Gastrocnemius medialis (tissue), 4 donors: ENCODE measurements around the gene CCDC80. TPM values are rescaled to one million over a fixed set of nuclear protein-coding genes. Genes with fewer than 3 reads are reported as not detected.
A peak's percentile ranks its signal among the peaks of the same experiment; 100 is the strongest.

Experiments used
- ATAC-seq, 2 donors: fragments of 150-250 bp; one replicate each; pipeline ENCODE4 v1.9.1; 2016
- DNase-seq, 2 donors: peaks; one replicate each; pipeline ENCODE4 v3.0.0-alpha.2; 2019
- H3K27ac ChIP-seq, 4 donors: fragments of 200-600 bp; sonication (generic); 1 replicate in 1 of 4; 2 replicates in 3 of 4; pipeline ENCODE4 v1.5.1; 2016 to 2018; ENCODE audit warnings: mild to moderate bottlenecking in 2 of 4, moderate library complexity in 1 of 4
- H3K27me3 ChIP-seq, 3 donors: fragments of 200-600 bp; sonication (generic) in 2 of 3; 1 replicate in 1 of 3; 2 replicates in 2 of 3; pipeline versions ENCODE4 v1.5.1 to v1.6.0; 2016 to 2019; ENCODE audit warnings: mild to moderate bottlenecking in 1 of 3, moderate library complexity in 1 of 3
- H3K36me3 ChIP-seq, 2 donors: fragments of 200-600 bp; sonication (generic) in 1 of 2; one replicate each; pipeline ENCODE4 v1.5.1; 2017 to 2018
- H3K4me1 ChIP-seq, 2 donors: fragments of 200-600 bp; sonication (generic) in 1 of 2; one replicate each; pipeline ENCODE4 v1.5.1; 2016 to 2017; ENCODE audit warnings: mild to moderate bottlenecking in 2 of 2
- H3K4me3 ChIP-seq, 4 donors: fragments of 200-600 bp; sonication (generic) in 3 of 4; 1 replicate in 1 of 4; 2 replicates in 3 of 4; pipeline ENCODE4 v1.5.1; 2016 to 2019; ENCODE audit warnings: mild to moderate bottlenecking in 2 of 4
- H3K9me3 ChIP-seq, 3 donors: fragments of 200-600 bp; sonication (generic) in 2 of 3; 1 replicate in 1 of 3; 2 replicates in 2 of 3; pipeline ENCODE4 v1.5.1; 2016 to 2019
- POLR2A ChIP-seq, 2 donors: fragments of 450-650 bp; IDR thresholded peaks; one replicate each; pipeline ENCODE4 v1.6.1; 2017; ENCODE audit warnings: antibody characterized with exemption in 2 of 2, mild to moderate bottlenecking in 2 of 2, moderate library complexity in 2 of 2
- in situ Hi-C, 4 donors: fragments of 200-750 bp; cut with MboI; loops; one replicate each; pipeline versions ENCODE4 v1.15.0 to v1.8.0; 2017; ENCODE audit warnings: low sequenced_read_pairs in 4 of 4
- intact Hi-C: fragments of 100-400 bp; cut with DNase I; formaldehyde crosslinking; loops from one replicate; pipeline ENCODE4 v1.15.1; 2023; ENCODE audit warnings: low total_unique reads
- total RNA-seq, 4 donors: library from RNA; depleted of rRNA; stranded (reverse); fragments of >200 nt; gene quantifications; one replicate each; pipeline versions ENCODE4 v1.1.0 to v1.2.3, GENCODE V29; 2016
- TF ChIP-seq, protein P1 (sequence below), 5 experiments: fragments of 450-650 bp in 3 of 5; fragments of 200-600 bp in 2 of 5; sonication (generic) in 2 of 5; IDR thresholded peaks in 4 of 5; conservative IDR thresholded peaks in 1 of 5; 1 replicate in 4 of 5; 2 replicates in 1 of 5; pipeline ENCODE4 v1.5.1; 2016 to 2019; ENCODE audit warnings: antibody characterized with exemption in 5 of 5, mild to moderate bottlenecking in 3 of 5, moderate library complexity in 3 of 5

CCDC80 gene
- total RNA-seq, 4 donors from 2014 or later, result 0.63 to 13.5 (median 3.4) TPM

DNA sequence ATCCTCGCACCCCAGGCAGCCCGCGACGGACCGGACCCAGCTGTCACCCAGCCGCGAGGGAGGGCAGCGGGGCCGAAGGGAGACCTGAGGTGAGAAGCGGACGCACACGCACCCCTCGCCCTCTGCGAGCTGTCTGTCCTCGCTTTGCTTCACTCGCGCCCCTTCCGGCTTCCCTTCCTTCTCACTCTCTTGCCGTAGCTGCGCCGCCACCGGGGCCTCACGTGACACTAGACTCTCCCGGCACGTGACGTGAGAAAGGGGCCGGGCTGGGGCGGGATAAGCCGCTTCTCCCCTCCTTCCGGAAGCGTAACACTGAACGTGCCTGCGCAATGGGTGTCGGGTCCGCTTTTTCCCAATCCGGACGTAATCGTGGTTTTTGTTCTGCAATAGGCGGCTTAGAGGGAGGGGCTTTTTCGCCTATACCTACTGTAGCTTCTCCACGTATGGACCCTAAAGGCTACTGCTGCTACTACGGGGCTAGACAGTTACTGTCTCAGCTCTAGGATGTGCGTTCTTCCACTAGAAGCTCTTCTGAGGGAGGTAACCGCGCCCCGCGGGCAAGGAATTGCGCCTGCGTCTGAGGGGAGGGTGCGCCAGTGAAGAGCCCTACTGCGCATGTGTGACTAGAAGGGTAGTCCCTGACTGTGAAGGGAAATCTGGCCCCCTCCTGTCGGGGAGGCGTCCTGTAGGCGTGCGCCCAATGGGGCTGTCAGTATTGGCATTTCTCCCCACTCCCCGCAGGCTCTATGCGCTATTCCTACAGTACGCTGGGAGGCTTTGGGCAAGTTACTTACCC lies 79.0 kb downstream of the CCDC80 start, which contains the start of the genes ATG3 and SLC35A5:
Gene ATG3, minus strand, starts transcription at position 229 of the 796 bp plus-strand sequence. CDS start 434 bp downstream, outside the sequence.
Gene SLC35A5, plus strand, starts transcription at position 312 of the 796 bp plus-strand sequence. CDS start 1,359 bp downstream, outside the sequence.
- peak; percentile 96 to 98 for DNase-seq
- in situ Hi-C loops, result loop anchor here in 1 of 4 donors (25.0 kb wide), 2 partner anchors 950 to 1500 kb away; partner anchors contain the start of genes CCDC191, QTRT2 and SPICE1
- intact Hi-C loops, result loop anchor here (2.0 to 5.0 kb wide), 2 partner anchors 429 to 1185 kb away; partner anchors contain the start of genes ATP6V1A, GTPBP8 and NAA50
- Histone ChIP-seq H3K4me3 (peak within 1 kb of the TSS; percentile 71 to 93 (median 88)), H3K27me3 (no peaks in the 10 kb centered on the region), H3K4me1 (peaks cover 25 to 36% of the 10 kb centered on the region in 2 donors), H3K27ac (peak within 1 kb of the TSS; percentile 92 to 97 (median 94)), H3K36me3 (peaks cover 0 to 8% of the 10 kb centered on the region in 2 donors), H3K9me3 (no peaks in the 10 kb centered on the region)
- TF ChIP-seq, protein P1, sequence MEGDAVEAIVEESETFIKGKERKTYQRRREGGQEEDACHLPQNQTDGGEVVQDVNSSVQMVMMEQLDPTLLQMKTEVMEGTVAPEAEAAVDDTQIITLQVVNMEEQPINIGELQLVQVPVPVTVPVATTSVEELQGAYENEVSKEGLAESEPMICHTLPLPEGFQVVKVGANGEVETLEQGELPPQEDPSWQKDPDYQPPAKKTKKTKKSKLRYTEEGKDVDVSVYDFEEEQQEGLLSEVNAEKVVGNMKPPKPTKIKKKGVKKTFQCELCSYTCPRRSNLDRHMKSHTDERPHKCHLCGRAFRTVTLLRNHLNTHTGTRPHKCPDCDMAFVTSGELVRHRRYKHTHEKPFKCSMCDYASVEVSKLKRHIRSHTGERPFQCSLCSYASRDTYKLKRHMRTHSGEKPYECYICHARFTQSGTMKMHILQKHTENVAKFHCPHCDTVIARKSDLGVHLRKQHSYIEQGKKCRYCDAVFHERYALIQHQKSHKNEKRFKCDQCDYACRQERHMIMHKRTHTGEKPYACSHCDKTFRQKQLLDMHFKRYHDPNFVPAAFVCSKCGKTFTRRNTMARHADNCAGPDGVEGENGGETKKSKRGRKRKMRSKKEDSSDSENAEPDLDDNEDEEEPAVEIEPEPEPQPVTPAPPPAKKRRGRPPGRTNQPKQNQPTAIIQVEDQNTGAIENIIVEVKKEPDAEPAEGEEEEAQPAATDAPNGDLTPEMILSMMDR (IDR thresholded peaks at IDR 0.05 in 4 of 5, conservative IDR thresholded peaks at IDR 0.05 in 1 of 5), result peak in 3 of 5 experiments; percentile 18 to 38 (median 35)
- peak; percentile 69 to 79 for TF ChIP-seq POLR2A (IDR thresholded peaks at IDR 0.05)
- ATAC-seq, result peak; percentile 95

DNA sequence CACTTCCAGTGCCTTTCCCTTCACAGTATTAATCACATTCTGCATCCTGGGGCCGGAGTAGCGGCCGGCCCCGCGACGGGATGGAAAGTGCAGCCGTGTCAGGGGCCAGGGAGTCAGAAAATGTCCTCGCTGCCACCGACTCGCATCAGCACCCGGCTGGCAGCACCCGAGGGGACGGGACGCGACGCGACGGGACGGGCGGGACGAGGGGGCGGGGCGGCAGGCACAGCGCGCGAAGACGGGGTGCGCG lies 79.5 kb downstream of the CCDC80 start:
- no peak for DNase-seq
- in situ Hi-C loops (loop anchor here in 1 of 4 donors (25.0 kb wide), 2 partner anchors 951 to 1501 kb away; partner anchors contain the start of genes CCDC191, QTRT2 and SPICE1), intact Hi-C loops (loop anchor here (2.0 to 5.0 kb wide), 2 partner anchors 429 to 1186 kb away; partner anchors contain the start of genes ATP6V1A, GTPBP8 and NAA50)
- Histone ChIP-seq H3K27ac (peak overlapping the region; percentile 92 to 97 (median 94)), H3K27me3 (no peaks in the 10 kb centered on the region), H3K9me3 (no peaks in the 10 kb centered on the region), H3K36me3 (peaks cover 0 to 8% of the 10 kb centered on the region in 2 donors), H3K4me1 (peaks cover 25 to 36% of the 10 kb centered on the region in 2 donors), H3K4me3 (peak overlapping the region; percentile 71 to 93 (median 88))
- TF ChIP-seq POLR2A (IDR thresholded peaks at IDR 0.05), result no peak
- TF ChIP-seq, protein P1 (IDR thresholded peaks at IDR 0.05 in 4 of 5, conservative IDR thresholded peaks at IDR 0.05 in 1 of 5), result no peak
- ATAC-seq, result peak; percentile 53 to 64

DNA sequence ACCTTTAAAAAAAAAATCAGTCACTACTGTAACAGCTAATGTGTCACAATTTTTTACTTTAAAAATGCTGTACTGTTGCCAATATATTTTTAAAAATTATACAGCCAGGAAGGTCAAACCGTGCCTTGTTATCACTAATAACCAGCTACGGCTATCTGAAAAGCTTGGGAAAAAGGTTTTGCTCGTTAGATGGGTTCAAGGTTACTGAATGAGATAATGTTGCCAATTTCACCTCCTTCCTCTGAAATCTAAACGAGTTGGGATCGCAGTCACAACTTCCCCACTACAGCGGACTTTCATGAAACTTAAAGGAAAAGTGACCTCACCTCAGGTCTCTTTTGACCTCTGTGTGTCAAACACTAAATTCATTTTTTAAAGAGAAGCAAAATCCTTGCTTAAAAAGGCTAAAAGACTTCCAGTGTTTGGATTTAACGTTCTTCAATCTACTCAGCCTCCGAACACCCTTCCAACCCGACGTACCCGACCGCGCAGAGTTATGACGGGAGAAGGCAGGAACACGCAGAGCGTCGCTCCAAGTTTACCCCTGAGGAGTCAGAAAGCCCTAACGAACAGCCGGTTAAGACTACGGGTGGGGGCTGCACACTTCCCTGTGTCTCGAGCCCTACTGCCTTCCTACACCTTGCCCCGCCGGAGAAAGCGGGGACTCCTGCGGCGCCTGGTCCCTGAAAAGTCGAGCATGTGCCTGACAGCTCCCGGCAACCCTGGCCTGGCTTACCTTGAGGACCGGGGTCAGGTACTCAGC lies 80.0 kb downstream of the CCDC80 start:
- no peaks in the 10 kb centered on the region for H3K9me3 ChIP-seq
- H3K36me3 ChIP-seq, result peaks cover 0 to 8% of the 10 kb centered on the region in 2 donors
- TF ChIP-seq POLR2A (IDR thresholded peaks at IDR 0.05), result no peak
- TF ChIP-seq, protein P1 (IDR thresholded peaks at IDR 0.05 in 4 of 5, conservative IDR thresholded peaks at IDR 0.05 in 1 of 5), result no peak
- peak overlapping the region; percentile 92 to 97 (median 94) for H3K27ac ChIP-seq
- peak; percentile 38 to 47 for ATAC-seq
- H3K4me1 ChIP-seq, result peaks cover 25 to 36% of the 10 kb centered on the region in 2 donors
- H3K27me3 ChIP-seq, result no peaks in the 10 kb centered on the region
- in situ Hi-C loops, result loop anchor here in 1 of 4 donors (25.0 kb wide), 2 partner anchors 951 to 1501 kb away; partner anchors contain the start of genes CCDC191, QTRT2 and SPICE1
- DNase-seq, result peak; percentile 41 to 66
- intact Hi-C loops, result loop anchor here (2.0 to 5.0 kb wide), 2 partner anchors 430 to 1186 kb away; partner anchors contain the start of genes ATP6V1A, GTPBP8 and NAA50
- peak overlapping the region; percentile 71 to 93 (median 88) for H3K4me3 ChIP-seq

DNA sequence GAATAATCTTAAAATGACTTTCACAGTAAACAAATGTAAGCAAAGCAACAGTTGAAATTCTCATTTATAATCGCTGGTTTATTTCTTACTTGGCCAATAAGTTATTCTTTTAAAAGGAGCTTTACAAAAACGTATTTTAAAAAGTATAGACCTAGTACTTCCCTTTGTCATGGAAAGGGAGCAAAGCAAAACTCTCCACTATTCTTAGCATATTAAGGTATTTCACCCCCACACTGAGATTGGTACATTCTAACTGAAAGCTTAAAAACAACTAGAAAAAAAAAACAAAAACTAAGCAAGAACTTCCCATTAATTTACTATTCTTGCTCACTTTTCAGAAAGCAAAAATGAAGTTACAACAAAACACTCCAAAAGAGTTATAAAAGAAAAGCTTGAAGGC lies 80.6 kb downstream of the CCDC80 start:
- intact Hi-C loops, result loop anchor here (2.0 to 5.0 kb wide), 2 partner anchors 430 to 1187 kb away; partner anchors contain the start of genes ATP6V1A, GTPBP8 and NAA50
- no peaks in the 10 kb centered on the region for H3K27me3 ChIP-seq
- peaks cover 25 to 36% of the 10 kb centered on the region in 2 donors for H3K4me1 ChIP-seq
- TF ChIP-seq, protein P1 (IDR thresholded peaks at IDR 0.05 in 4 of 5, conservative IDR thresholded peaks at IDR 0.05 in 1 of 5), result no peak
- TF ChIP-seq POLR2A (IDR thresholded peaks at IDR 0.05), result no peak
- peak overlapping the region; percentile 92 to 97 (median 94) for H3K27ac ChIP-seq
- peak overlapping the region; percentile 71 to 93 (median 88) for H3K4me3 ChIP-seq
- H3K9me3 ChIP-seq, result no peaks in the 10 kb centered on the region
- peaks cover 0 to 8% of the 10 kb centered on the region in 2 donors for H3K36me3 ChIP-seq
- in situ Hi-C loops, result loop anchor here in 1 of 4 donors (25.0 kb wide), 2 partner anchors 952 to 1502 kb away; partner anchors contain the start of genes CCDC191, QTRT2 and SPICE1
- ATAC-seq (no peak), DNase-seq (no peak)
